GM18868 (cell line): ENCODE results near the gene KIAA1191.

Source experiments
- ATAC-seq: cut with Tn5 transposase; IDR thresholded peaks from one replicate; pipeline ENCODE4 v1.9.1; 2021; ENCODE audit warnings: mild to moderate bottlenecking, moderate library complexity; ENCODE audit not compliant: unreplicated experiment

KIAA1191 gene

GRCh38 chr5:176389135-176390123, 27.9 kb upstream of the KIAA1191 start:
- ATAC-seq = peak; percentile 32

- ATAC-seq = peak; percentile 87
Measured at GRCh38 chr5:176388444-176389134, 27.0 kb upstream of the KIAA1191 start, which contains the start of the genes HIGD2A and NOP16. HIGD2A (plus strand) TSS chr5:176388751; CDS start chr5:176388820, 69 bp downstream. NOP16 (minus strand) TSS chr5:176388598; CDS start chr5:176388539, 59 bp downstream.

GRCh38 chr5:176388003-176388443, 26.5 kb upstream of the KIAA1191 start:
- ATAC-seq = no peak

- no peak for ATAC-seq
Measured at GRCh38 chr5:176387384-176387925, 25.9 kb upstream of the KIAA1191 start.

- ATAC-seq = no peak
Measured at GRCh38 chr5:176386491-176386890, 24.9 kb upstream of the KIAA1191 start.

GRCh38 chr5:176384991-176385390, 23.4 kb upstream of the KIAA1191 start:
- no peak for ATAC-seq

GRCh38 chr5:176384366-176384930, 22.9 kb upstream of the KIAA1191 start:
- ATAC-seq = no peak

- ATAC-seq = no peak
Measured at GRCh38 chr5:176383961-176384360, 22.4 kb upstream of the KIAA1191 start.

GRCh38 chr5:176383248-176383905, 21.8 kb upstream of the KIAA1191 start:
- ATAC-seq = no peak

- no peak for ATAC-seq
Measured at GRCh38 chr5:176382721-176383120, 21.2 kb upstream of the KIAA1191 start.

- no peak for ATAC-seq
Measured at GRCh38 chr5:176381979-176382378, 20.4 kb upstream of the KIAA1191 start.

GRCh38 chr5:176381423-176381822, 19.9 kb upstream of the KIAA1191 start:
- no peak for ATAC-seq

GRCh38 chr5:176379881-176380280, 18.3 kb upstream of the KIAA1191 start:
- peak; percentile 77 for ATAC-seq

GRCh38 chr5:176373100-176373818, 11.7 kb upstream of the KIAA1191 start:
- no peak for ATAC-seq

- ATAC-seq = no peak
Measured at GRCh38 chr5:176371621-176372539, 10.3 kb upstream of the KIAA1191 start.

- no peak for ATAC-seq
Measured at GRCh38 chr5:176369934-176370711, 8.6 kb upstream of the KIAA1191 start.

GRCh38 chr5:176368726-176369125, 7.2 kb upstream of the KIAA1191 start:
- no peak for ATAC-seq
